ENCODE results near the gene MYL12B. TPM values are rescaled to one million over a fixed set of nuclear protein-coding genes. Genes with fewer than 3 reads are reported as not detected.

MYL12B gene
- total RNA-seq, 1 experiment from 2014 or later, result 420 TPM

DNA sequence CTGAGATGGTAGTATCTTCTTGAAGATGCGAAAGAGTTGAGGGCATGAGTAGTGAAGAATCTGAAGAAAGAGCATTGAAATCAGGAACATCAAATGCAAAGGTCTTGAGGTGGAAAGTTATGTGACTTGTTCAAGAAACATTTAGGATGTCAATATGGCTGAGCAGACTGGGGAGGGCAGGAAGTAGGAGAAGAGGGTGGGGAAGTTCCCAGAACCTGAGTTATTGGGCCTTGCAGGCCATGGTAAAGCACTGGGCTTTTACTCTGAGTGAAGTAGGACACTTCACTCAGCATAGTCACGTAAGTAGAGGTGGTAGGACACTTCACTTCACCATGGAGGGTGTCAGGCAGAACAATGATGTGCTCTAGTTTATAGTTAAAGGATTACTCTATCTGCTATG, 26.1 kb upstream of the MYL12B start:
- TF ChIP-seq REST (IDR thresholded peaks at IDR 0.05; ENCODE audit: insufficient read depth in 1 of 2, low read depth in 2 of 2, low read length in 1 of 2) (no peak), POLR2AphosphoS5 (IDR thresholded peaks at IDR 0.05; ENCODE audit: low read depth, low read length) (no peak), TCF7L2 (IDR thresholded peaks at IDR 0.05; ENCODE audit: low read depth, low read length) (no peak), SIN3A (IDR thresholded peaks at IDR 0.05; ENCODE audit: borderline replicate concordance, insufficient read depth, low read depth, low read length) (no peak)
- TF ChIP-seq, protein P1, sequence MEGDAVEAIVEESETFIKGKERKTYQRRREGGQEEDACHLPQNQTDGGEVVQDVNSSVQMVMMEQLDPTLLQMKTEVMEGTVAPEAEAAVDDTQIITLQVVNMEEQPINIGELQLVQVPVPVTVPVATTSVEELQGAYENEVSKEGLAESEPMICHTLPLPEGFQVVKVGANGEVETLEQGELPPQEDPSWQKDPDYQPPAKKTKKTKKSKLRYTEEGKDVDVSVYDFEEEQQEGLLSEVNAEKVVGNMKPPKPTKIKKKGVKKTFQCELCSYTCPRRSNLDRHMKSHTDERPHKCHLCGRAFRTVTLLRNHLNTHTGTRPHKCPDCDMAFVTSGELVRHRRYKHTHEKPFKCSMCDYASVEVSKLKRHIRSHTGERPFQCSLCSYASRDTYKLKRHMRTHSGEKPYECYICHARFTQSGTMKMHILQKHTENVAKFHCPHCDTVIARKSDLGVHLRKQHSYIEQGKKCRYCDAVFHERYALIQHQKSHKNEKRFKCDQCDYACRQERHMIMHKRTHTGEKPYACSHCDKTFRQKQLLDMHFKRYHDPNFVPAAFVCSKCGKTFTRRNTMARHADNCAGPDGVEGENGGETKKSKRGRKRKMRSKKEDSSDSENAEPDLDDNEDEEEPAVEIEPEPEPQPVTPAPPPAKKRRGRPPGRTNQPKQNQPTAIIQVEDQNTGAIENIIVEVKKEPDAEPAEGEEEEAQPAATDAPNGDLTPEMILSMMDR (IDR thresholded peaks at IDR 0.05), result no peak
- in situ Hi-C loops (cut with HindIII; ENCODE audit: low pct_unique_long_range_greater_than_20kb, low sequenced_read_pairs), result no loop called here
- DNase-seq (ENCODE audit: low read depth, low spot score), result no peak
- H3K4me1 ChIP-seq (ENCODE audit: control insufficient read depth, insufficient read depth, low read length), result no peaks in the 10 kb centered on the region
- ChIA-PET POLR2A (no interaction called here), CTCF (no interaction called here)
- H3K4me3 ChIP-seq (ENCODE audit: low read depth in 2 of 2, low read length in 2 of 2), result no peak overlapping the region
- H3K27me3 ChIP-seq (ENCODE audit: control insufficient read depth, insufficient read depth, low read length), result no peaks in the 10 kb centered on the region
- intact Hi-C loops (cut with micrococcal nuclease; ENCODE audit: unreplicated experiment), result no loop called here
- ATAC-seq, result no peak
- no peaks in the 10 kb centered on the region for H3K9me3 ChIP-seq (ENCODE audit: control insufficient read depth, insufficient read depth, low read depth, low read length)
- no peak overlapping the region for H3K27ac ChIP-seq (ENCODE audit: low read length)
- no peaks in the 10 kb centered on the region for H3K36me3 ChIP-seq (ENCODE audit: control insufficient read depth, insufficient read depth, low read length)
- no TSS peak for BruUV-seq (replicated peaks)

DNA sequence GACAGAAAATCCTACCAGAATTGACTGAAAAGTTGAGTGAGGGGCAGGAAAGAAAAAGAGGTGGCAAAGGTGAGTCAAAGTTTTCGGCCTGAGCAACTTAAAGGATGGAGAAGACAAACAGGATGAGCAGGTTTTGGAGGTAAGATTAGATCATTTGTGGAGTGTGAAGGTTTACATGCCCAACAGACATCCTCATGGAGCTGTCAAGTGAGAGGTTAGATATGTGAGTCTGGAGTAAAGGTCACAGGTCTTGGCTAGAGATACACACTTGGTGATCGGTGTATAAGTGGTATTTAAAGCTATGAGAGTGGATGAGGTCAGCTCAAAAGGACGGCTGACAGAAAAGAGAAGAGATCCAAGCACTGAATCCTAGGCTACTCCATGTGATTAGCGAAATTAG, 25.5 kb upstream of the MYL12B start:
- intact Hi-C loops (cut with micrococcal nuclease; ENCODE audit: unreplicated experiment), result no loop called here

More for the DNA sequence above, 25.5 kb upstream of the MYL12B start:
- Histone ChIP-seq H3K4me3 (ENCODE audit: low read depth in 2 of 2, low read length in 2 of 2) (no peak overlapping the region), H3K4me1 (ENCODE audit: control insufficient read depth, insufficient read depth, low read length) (no peaks in the 10 kb centered on the region), H3K9me3 (ENCODE audit: control insufficient read depth, insufficient read depth, low read depth, low read length) (no peaks in the 10 kb centered on the region), H3K27me3 (ENCODE audit: control insufficient read depth, insufficient read depth, low read length) (no peaks in the 10 kb centered on the region), H3K27ac (ENCODE audit: low read length) (no peak overlapping the region), H3K36me3 (ENCODE audit: control insufficient read depth, insufficient read depth, low read length) (no peaks in the 10 kb centered on the region)
- CTCF ChIA-PET, result no interaction called here
- TF ChIP-seq REST (IDR thresholded peaks at IDR 0.05; ENCODE audit: insufficient read depth in 1 of 2, low read depth in 2 of 2, low read length in 1 of 2) (no peak), TCF7L2 (IDR thresholded peaks at IDR 0.05; ENCODE audit: low read depth, low read length) (no peak), POLR2AphosphoS5 (IDR thresholded peaks at IDR 0.05; ENCODE audit: low read depth, low read length) (no peak)
- TF ChIP-seq, protein P1 (IDR thresholded peaks at IDR 0.05), result no peak
- DNase-seq (ENCODE audit: low read depth, low spot score) (no peak), ATAC-seq (no peak)
- POLR2A ChIA-PET, result interaction anchor here (0.7 kb wide), 1 partner anchor 211 kb away, joined by 4 read pairs; no protein-coding TSS in a partner anchor
- in situ Hi-C loops (cut with HindIII; ENCODE audit: low pct_unique_long_range_greater_than_20kb, low sequenced_read_pairs), result no loop called here
- BruUV-seq (replicated peaks), result no TSS peak

All from Panc1 (cell line).